GM18870 (cell line): ENCODE data around the gene ODC1.
"Not testable (repeated sequence)": the region's sequence is repeated elsewhere in the genome, so short reads cannot be mapped to it uniquely, and the experiment has no call there.

Source experiments
- ATAC-seq: cut with Tn5 transposase; IDR thresholded peaks from one replicate; pipeline ENCODE4 v1.9.1; 2021; ENCODE audit warnings: moderate library complexity; ENCODE audit not compliant: unreplicated experiment

ODC1 gene

GRCh38 chr2:10447895-10448575 is at the start of gene ODC1:
ODC1 (minus strand) TSS chr2:10448327; CDS start chr2:10445032, 3,295 bp downstream.
- ATAC-seq: peak; percentile 31

DNA sequence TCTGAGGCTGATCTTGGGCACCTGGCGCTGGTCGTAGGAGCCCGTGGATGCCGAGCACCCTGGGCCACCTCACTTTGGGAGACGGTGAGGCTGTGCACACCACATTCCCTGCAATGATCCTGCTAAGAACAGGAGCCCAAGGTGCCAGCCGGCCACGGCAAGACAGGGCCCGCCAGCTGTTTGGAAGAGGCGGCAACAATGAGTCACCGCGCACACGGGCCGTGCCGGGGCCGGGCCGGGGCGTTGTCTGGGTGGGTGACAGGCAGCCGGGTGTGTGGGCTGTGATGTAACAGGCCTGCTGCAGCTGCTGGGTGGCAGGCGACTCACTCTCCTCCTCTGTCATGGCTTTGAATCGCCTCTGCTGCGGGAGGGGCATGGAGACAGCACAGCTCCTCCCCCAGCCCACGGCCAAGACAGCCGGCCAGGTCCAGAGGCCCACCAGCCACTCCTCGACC is 49.7 kb upstream of the ODC1 start:
- ATAC-seq: no peak

DNA sequence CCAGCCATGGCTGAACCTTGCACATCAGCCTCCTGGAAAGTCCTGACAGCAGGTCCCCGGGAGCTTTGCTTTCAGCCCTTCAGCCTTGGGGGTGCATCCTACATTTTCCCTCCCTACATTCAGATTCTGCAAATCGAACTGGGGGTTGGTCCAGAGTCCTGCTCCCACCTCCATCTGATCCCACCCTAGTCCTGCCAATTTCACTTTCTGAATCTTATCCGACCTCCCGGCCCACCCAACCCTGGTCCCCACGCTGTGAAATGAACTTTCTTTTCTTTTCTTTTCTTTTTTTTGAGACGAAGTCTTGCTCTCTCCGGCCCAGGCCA is 47.8 kb upstream of the ODC1 start:
- ATAC-seq: no peak

- ATAC-seq: no peak
These were observed 47.3 kb upstream of the ODC1 start for GRCh38 chr2:10495311-10495987.

DNA sequence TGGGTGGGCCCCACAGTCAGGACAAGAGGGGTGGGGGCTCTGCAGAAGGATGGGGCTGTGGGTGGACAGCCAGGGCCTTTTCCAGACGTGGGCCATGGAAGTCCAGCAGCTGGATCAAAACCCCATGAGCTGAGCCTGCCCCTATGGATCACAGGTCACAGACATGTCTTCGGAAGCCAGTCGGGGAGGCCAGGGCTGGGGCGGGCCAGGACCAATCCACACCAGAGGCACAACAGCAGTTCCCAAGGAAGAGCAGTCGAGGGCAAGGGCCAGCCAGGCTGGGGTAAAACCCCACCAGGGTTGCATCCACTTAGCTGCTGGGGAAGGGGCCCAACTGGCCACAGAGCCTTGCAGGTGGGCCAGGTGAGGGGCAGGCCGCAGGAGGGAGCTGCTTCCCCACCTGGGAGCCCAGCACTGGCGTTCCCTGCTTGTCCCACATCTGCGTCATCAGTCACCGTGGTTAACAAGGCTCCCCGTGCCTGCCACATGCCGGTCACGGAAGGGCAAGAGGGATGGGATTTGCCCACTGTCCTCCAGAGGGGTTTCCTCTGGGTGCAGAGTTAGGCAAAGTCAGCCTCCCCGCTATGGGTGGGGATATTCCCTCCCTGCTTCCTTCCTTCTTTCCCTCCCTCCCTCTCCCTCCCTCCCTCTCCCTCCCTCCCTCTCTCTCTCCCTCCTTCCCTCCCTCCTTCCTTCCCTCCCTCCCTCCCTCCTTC is 46.4 kb upstream of the ODC1 start:
- no peak for ATAC-seq

DNA sequence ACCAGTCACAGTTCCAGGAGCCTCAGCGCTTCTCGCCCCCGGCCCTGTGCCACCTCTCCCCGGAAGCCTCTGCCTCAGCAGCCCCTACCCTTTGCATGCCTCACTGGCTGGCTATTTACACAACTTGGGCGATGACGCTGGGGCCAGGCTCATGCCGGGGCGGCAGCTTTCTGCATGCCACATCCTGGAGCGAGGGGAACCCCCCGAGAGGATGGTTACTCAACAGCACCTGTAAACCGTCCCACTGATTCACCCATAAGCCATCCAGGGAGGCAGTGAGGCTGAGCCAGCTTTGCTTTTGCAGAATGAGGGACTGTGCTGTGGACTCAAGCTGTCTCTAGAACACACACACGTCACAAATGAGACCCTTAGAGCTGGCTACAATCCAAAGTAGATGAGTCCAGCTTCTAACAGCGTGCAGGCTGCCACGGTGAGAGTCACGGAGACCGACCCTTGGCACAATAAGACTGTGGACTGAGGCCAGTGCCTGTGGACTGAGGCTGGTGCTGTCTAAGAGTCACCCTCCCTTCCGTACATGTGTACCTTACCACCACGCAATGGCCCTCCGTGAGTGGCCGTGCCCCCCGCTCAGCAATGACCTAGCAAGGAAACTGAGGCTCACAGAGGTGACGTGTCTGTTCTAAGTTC is 45.6 kb upstream of the ODC1 start:
- ATAC-seq: peak; percentile 96

- no peak for ATAC-seq
These were observed 45.0 kb upstream of the ODC1 start for GRCh38 chr2:10493075-10493633.

GRCh38 chr2:10490806-10491291 is 42.7 kb upstream of the ODC1 start:
- no peak for ATAC-seq

DNA sequence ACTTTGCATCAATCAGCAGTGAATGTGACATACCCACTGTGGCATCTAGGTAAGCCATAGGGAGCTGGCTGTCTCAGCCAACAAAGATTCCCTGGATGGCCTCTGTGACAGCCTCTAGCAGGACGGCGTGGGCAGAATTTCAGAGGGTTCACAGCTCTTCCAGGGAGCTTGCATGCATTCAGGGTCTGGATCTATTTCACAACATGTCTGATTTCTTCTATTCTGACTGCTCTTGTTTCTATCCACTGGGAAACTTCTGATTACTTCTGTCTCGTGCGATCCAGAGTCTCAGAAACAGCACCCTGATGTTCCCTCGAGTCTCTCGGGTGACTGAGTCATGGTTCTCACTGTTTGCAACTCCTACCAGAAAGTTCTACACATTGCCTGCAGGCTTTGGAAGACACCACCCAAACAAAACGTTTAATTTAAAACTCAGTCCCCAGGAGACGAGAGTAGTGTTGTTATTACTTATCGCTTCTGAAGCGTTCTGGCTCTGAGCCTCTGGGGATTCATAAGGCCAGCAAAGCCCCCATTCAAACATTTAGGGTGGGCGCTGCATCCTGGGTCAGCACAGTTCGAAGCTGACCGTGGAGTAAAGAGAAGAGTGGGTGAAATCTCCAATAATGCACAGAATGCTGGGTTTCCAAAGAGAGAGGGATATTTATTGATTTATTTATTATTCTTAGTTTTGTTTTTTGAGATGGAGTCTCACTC is 41.9 kb upstream of the ODC1 start:
- no peak for ATAC-seq

DNA sequence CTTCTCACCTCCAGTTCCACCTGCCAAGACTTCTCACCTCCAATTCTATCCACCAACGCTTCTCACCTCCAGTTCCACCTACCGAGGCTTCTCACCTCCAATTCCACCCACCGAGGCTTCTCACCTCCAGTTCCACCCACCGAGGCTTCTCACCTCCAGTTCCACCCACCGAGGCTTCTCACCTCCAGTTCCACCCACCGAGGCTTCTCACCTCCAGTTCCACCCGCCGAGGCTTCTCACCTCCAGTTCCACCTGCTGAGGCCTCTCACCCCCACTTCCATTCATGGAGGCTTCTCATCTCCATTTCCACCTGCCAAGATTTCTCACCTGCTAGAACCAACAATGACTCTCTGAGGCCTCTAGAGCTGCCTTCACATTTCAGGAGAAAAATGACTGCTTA is 40.0 kb upstream of the ODC1 start:
- not testable (repeated sequence) for ATAC-seq

- not testable (repeated sequence) for ATAC-seq
These were observed 39.6 kb upstream of the ODC1 start for GRCh38 chr2:10487741-10488104.

GRCh38 chr2:10487081-10487740 is 39.1 kb upstream of the ODC1 start:
- ATAC-seq: no peak

- ATAC-seq: no peak
These were observed 38.5 kb upstream of the ODC1 start for GRCh38 chr2:10486601-10487079.

GRCh38 chr2:10486091-10486490 is 38.0 kb upstream of the ODC1 start:
- no peak for ATAC-seq

DNA sequence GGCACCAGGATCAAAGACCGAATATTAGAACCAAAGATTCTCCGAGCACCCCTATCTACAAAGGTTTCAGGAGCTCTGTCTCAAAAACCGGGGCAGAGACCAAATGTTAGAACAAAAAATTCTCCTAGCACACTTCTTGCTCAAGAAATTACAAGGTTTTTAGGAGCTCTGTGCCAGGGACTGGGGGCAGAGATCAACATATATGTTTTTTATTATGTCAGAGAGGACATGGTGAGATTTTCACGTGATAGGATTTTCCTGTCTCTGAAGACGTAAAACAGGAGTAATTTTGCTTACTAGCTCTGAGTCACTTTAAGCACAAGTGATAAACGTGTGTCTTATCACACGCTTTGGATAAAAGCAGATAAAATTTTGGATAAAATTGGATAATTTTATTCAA is 34.8 kb upstream of the ODC1 start:
- no peak for ATAC-seq

DNA sequence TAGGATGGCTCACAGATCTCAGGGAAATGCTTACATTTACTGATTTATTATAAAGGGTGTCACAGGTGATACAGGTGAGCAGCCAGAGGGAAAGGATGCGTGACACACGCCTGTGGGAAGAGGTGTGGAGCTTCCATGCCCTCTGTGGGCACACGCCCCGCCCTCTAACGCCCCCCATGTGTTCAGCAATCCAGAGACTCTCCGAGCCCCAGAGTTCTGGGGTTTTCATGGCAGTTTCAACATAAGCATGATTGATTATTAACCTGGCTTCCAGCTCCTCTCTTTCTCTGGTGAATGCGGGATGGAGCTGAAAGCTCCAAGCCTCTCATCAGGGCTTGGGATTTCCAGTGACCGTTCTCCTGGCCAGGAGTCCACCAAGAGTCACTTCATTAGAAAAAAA is 34.3 kb upstream of the ODC1 start:
- ATAC-seq: no peak

GRCh38 chr2:10481666-10482157 is 33.6 kb upstream of the ODC1 start:
- no peak for ATAC-seq

- ATAC-seq: no peak
These were observed 33.0 kb upstream of the ODC1 start for GRCh38 chr2:10481055-10481665.

GRCh38 chr2:10480359-10480949 is 32.3 kb upstream of the ODC1 start:
- no peak for ATAC-seq
